ENCODE measurements around the gene HFM1.
"Not testable (repeated sequence)": the region's sequence is repeated elsewhere in the genome, so short reads cannot be mapped to it uniquely, and the experiment has no call there.

HFM1 gene

GRCh38 chr1:91404151-91405012 is at the start of gene HFM1:
Gene HFM1, minus strand, starts transcription at chr1:91404837. Its CDS starts 3,755 bp downstream, at chr1:91401082.
- peak; percentile 23 for DNase-seq

DNA sequence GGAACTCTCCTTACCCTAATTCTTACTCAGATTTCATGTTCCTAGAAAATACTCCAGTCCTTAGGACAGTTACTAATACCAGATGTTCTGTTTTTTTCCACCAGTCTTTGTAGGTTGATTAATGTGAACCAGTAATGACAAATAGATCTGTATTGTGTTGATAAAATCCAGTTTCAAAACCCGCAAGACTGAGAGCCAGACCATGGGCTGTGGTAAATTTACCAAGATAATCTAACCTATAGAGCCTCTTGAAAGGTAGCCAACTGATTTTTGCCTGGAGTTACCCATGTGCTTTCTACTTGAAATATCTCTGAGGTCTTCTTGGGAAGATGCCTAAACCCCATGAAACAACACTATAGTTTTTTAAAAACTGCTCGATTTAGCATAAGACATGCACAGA is 49.5 kb upstream of the HFM1 start:
- DNase-seq: no peak

DNA sequence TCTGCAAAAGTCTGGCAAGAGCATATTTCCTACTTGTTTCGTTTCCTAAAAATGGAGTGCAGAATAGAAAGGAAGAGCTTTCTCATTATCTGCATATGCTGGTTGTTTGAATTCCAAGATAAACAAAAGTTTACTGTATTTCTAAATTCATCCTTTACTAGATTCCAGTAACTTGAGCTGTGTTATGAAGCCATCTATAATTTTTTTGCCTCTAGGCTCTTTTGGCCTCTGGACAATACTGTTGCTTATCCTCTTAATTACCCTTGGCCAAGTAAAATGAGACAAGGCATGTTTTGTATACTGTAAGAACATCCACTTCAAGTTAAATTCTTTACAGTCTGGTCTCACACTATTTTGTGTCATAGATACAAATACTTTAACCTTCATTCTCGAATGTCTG is 45.6 kb upstream of the HFM1 start:
- DNase-seq: no peak

DNA sequence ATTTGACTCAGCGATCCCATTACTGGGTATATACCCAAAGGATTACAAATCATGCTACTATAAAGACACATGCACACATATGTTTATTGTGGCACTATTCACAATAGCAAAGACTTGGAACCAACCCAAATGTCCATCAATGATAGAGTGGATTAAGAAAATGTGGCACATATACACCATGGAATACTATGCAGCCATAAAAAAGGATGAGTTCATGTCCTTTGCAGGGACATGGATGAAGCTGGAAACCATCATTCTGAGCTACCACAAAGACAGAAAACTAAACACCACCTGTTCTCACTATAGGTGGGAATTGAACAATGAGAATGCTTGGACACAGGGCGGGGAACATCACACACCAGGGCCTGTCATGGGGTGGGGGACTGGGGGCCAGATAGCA is 43.1 kb upstream of the HFM1 start:
- not testable (repeated sequence) for DNase-seq

DNA sequence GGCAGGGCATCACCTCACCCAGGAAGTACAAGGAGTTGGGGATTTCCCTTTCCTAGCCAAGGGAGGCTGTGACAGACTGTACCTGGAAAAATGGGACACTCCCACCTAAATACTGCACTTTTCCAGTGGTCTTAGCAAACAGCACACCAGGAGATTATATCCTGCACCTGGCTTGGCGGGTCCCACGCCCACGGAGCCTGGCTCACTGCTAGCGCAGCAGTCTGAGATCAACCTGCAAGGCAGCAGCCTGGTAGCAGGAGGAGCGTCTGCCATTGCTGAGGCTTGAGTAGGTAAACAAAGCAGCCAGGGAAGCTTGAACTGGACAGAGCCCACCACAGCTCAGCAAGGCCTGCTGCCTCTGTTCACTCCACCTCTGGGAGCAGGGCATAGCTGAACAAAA is 37.3 kb upstream of the HFM1 start:
- DNase-seq: not testable (repeated sequence)

- DNase-seq: no peak
Observed at GRCh38 chr1:91440847-91441246, 36.2 kb upstream of the HFM1 start.

GRCh38 chr1:91439016-91439415 is 34.4 kb upstream of the HFM1 start:
- no peak for DNase-seq

DNA sequence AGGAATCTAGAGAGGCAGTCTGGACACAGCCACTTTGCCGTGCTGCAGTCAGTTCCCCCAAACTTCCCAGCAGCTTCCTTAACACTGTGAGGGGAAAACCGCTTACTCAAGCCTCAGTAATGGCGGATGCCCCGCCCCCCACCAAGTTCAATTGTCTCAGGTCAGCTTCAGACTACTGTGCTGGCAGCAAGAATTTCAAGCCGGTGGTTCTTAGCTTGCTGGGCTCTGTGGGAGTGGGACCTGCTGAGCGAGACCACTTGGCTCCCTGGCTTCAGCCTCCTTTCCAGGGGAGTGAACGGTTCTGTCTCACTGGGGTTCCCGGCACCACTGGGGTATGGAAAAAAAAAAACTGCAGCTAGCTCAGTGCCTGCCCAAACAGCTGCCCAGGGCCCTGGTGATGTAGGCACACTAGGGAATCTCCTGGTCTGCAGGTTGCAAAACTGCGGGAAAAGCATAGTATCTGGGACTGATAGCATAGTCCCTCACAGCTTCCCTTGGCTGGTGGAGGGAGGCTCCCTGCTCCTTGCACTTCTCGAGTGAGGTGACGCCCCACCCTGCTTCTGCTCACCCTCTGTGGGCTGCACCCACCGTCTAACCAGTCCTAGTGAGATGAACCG is 23.7 kb upstream of the HFM1 start:
- no peak for DNase-seq

- no peak for DNase-seq
Observed at GRCh38 chr1:91427741-91428140, 23.1 kb upstream of the HFM1 start.

DNA sequence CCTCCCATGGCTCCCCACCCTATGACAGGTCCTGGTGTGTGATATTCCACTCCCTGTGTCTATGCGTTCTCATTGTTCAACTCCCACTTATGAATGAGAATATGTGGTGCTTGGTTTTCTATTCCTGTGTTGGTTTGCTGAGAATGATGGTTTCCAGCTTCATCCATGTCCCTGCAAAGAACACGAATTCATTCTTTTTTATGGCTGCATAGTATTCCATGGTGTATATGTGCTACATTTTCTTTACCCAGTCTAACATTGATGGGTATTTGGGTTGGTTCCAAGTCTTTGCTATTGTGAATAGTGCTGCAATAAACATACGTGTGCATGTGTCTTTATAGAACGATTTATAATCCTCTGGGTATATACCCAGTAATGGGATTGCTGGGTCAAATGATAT is 17.9 kb upstream of the HFM1 start:
- not testable (repeated sequence) for DNase-seq

DNA sequence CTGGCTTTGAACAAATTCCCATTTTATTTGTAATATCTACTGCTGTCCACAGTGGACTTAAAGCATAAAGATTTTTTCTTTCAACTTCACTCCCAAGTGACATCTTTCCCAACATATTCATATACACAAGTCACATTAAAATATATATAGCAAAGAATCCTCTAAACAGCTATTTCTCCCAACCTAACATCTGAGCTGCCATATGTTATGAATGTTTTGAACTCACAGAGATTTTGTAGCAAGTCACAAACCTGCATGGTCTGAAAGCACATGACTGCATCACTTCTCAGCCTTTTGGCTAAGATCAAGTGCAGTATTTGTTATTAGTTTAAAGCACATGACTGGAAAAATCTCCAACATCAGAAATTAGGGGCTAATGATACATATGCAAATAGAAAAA is 7.7 kb upstream of the HFM1 start:
- DNase-seq: no peak

DNA sequence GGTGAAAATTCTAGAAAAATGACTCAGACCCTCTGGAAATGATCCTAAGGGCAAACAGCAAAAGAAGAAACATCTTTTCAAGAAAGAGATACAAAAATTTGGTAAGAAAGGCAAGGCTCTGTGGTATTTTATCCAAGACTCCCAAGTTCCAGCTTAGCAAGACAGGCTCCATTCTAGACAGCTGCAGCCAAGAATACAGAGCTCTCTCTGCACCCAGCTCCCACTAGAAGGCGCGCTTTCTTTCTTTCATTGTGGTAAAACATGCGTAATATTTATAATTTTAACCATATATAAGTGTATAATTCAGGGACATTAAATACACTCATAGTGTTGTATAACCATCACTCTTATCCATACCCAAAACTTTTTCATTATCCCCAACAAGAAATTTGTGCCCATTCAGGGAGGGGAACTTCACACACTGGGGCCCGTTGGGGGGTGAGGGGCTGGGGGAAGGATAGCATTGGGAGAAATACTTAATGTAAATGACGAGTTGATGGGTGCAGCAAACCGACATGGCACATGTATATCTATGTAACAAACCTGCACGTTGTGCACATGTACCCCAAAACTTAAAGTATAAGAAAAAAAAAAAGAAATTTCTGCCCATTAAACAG is 2.2 kb upstream of the HFM1 start:
- no peak for DNase-seq

DNA sequence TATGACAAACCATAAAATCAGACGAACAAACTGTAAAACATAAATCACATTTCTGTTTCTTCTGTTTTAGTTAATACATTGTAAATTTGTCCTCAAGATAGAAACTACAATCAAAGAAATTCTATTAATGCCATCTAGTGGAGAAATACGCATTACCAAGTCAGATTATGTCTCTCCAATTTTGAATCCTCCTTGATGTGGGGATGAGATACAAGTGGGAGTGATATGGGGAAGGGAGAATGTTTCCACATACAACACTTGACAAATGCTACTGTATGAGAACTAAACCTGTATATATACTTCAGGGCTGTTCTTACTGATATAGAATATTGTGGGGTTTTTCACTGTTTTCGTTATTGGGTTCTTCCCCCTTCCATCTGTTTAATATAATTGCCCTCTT is 2.6 kb downstream of the HFM1 start:
- DNase-seq: no peak

- DNase-seq: no peak
Observed at GRCh38 chr1:91400133-91400725, 4.4 kb downstream of the HFM1 start.

DNA sequence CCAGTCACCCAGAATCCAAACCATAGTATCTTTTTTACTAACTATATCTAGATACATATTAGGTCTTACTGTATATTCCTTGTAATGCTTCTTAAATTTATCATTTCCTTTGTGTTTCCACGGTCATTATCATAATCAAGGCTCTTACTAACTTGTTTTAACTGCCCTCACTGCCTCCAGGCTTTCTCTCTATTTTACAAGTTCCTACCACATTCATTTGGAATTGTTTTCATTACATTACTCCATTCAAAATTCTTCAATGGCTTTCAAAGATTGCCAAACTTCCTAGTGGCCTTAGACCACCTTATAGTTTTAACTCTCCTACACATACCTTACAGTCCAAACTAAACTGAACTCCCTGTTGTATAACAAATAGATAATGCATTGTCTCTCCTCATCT is 6.3 kb downstream of the HFM1 start:
- no peak for DNase-seq

DNA sequence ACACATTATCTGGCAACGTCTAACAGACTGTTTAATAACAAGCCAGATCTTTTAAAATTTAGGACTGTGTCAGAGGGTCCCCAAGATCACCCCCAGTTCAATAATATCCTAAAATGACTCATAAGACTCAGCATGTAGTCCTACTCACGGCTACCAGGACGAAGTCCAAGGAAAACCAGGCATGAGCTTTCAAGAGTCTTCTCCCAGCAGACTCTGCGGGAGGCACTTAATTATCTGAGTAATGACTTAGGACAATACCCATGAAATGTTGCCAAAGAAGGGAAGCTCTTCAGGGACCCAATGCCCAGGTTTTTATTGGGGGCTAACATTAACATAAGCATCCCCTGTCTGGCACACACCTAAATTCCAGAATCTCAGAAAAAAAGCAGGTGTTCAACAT is 7.0 kb downstream of the HFM1 start:
- no peak for DNase-seq

- DNase-seq: no peak
Observed at GRCh38 chr1:91393042-91393441, 11.6 kb downstream of the HFM1 start.

DNA sequence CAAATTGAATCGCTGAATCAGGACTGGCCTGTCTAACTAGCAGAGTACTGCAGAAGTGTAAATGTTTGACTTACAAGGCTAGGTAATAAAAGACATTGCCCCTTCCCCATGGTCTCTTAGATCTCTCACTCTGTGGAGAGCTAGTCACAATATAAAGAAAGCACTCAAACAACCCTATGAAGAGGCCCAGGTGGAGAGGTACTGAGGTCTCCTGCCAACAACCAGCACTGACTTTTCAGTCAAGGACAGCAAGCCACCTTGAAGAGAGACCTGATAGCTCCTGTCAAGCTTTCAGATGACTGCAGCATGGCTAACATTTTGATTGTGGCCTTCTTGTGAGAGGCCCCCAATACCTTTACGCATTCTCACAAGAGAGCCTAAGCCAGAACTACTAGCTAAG is 18.5 kb downstream of the HFM1 start:
- no peak for DNase-seq

- DNase-seq: no peak
Observed at GRCh38 chr1:91383456-91383855, 21.2 kb downstream of the HFM1 start.

DNA sequence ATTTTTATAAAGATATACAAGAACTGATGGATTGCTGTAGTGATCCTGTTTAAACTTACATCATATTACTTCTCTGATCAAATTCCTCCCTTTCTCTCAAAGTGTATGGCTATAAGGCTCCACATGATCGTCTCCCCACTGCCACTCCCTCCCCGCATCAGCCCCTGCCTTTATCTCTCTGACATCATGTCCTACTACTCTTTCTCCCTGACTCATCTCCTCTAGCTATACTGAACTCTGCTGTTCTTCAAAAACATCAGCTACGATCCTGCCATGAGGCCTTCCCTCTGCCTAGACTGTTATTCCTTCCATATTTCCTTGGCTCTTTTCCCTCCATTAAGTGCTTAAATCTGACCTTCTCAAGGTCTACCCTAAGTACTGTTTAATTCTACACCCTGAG is 22.8 kb downstream of the HFM1 start:
- DNase-seq: no peak

GRCh38 chr1:91374086-91374485 is 30.6 kb downstream of the HFM1 start:
- DNase-seq: no peak

- not testable (repeated sequence) for DNase-seq
Observed at GRCh38 chr1:91372230-91372629, 32.4 kb downstream of the HFM1 start.

DNA sequence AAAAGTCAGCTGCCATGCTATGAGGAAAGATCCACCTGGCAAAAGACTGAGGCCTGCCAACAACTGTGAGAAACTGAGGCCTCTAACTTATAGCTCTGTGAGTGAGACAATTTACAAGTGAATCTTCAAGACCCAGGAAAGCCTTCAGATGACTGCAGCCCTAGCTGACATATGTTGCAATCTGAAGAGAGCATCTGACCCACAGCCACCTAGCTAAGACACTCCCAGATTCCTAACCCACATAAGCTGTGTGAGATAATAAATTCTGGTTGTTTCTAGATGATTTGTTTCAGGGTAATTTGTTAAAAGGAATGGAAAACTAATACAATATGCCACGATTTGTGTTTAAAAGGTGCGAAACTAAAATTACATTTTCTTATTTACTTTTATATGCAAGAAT is 55.1 kb downstream of the HFM1 start:
- no peak for DNase-seq

DNA sequence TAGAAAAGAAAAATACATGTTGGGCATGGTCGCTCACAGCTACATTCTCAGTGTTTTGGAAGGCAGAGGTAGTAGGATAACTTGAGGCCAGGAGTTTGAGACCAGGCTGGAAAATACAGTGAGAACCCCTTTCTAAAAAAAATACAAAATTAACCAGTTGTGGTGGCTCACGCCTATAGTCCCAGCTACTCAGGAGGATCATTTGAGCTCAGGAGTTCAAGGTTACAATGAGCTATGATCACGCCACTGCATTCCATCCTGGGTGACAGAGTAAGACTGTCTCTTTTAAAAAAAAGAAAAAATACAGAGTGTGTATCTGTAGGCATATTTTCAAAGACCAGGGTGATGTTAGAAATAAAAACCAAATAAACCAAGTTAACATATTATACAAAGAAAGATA is 57.8 kb downstream of the HFM1 start:
- DNase-seq: no peak
